Breast epithelium (tissue), 3 donors: ENCODE data around the gene FANCD2.

Source experiments
- CTCF ChIP-seq, 3 donors: fragments of 450-650 bp; IDR thresholded peaks; one replicate each; pipeline ENCODE4 v1.5.1; 2016 to 2017; ENCODE audit warnings: antibody characterized with exemption in 3 of 3, mild to moderate bottlenecking in 3 of 3, moderate library complexity in 3 of 3
- POLR2A ChIP-seq: fragments of 450-650 bp; IDR thresholded peaks from one replicate; pipeline ENCODE4 v1.6.1; 2016; ENCODE audit warnings: antibody characterized with exemption, mild to moderate bottlenecking, moderate library complexity
- POLR2AphosphoS5 ChIP-seq, 3 donors: sonication (generic); formaldehyde crosslinking; IDR thresholded peaks; one replicate each; pipeline ENCODE4 v1.6.1; 2017; ENCODE audit warnings: antibody characterized with exemption in 3 of 3

GRCh38 chr3:9978710-9979305 is 47.4 kb upstream of the FANCD2 start:
- no peak for TF ChIP-seq CTCF (IDR thresholded peaks at IDR 0.05)
- no peak for TF ChIP-seq POLR2A
- no peak for TF ChIP-seq POLR2AphosphoS5 (IDR thresholded peaks at IDR 0.05)
